GM19043 (cell line): ENCODE data around the gene WFIKKN1.
"Not testable (repeated sequence)": the region's sequence is repeated elsewhere in the genome, so short reads cannot be mapped to it uniquely, and the experiment has no call there.

ENCODE experiments used
- ATAC-seq: cut with Tn5 transposase; IDR thresholded peaks from one replicate; pipeline ENCODE4 v1.9.1; 2021; ENCODE audit warnings: low read depth; ENCODE audit not compliant: unreplicated experiment

WFIKKN1 gene

GRCh38 chr16:595094-595528 lies 35.7 kb upstream of the WFIKKN1 start:
- no peak for ATAC-seq

- ATAC-seq, result no peak
Measured at GRCh38 chr16:595942-596735, 34.6 kb upstream of the WFIKKN1 start.

GRCh38 chr16:596736-597060 lies 34.1 kb upstream of the WFIKKN1 start:
- ATAC-seq, result no peak

GRCh38 chr16:597655-598054 lies 33.1 kb upstream of the WFIKKN1 start:
- ATAC-seq, result not testable (repeated sequence)

- no peak for ATAC-seq
Measured at GRCh38 chr16:598823-599739, 31.7 kb upstream of the WFIKKN1 start.

- no peak for ATAC-seq
Measured at GRCh38 chr16:600781-601180, 30.0 kb upstream of the WFIKKN1 start.

- ATAC-seq, result no peak
Measured at GRCh38 chr16:603933-604332, 26.9 kb upstream of the WFIKKN1 start.

- ATAC-seq, result no peak
Measured at GRCh38 chr16:606656-607307, 24.0 kb upstream of the WFIKKN1 start.

GRCh38 chr16:608019-608418 lies 22.8 kb upstream of the WFIKKN1 start:
- ATAC-seq, result no peak

GRCh38 chr16:609316-609715 lies 21.5 kb upstream of the WFIKKN1 start:
- ATAC-seq, result no peak

GRCh38 chr16:609984-610383 lies 20.8 kb upstream of the WFIKKN1 start:
- ATAC-seq, result no peak

GRCh38 chr16:610513-611381 lies 20.0 kb upstream of the WFIKKN1 start:
- ATAC-seq, result no peak

GRCh38 chr16:615122-615521 lies 15.7 kb upstream of the WFIKKN1 start:
- no peak for ATAC-seq

GRCh38 chr16:616733-617586 lies 13.8 kb upstream of the WFIKKN1 start:
- no peak for ATAC-seq

GRCh38 chr16:617855-618254 lies 12.9 kb upstream of the WFIKKN1 start:
- no peak for ATAC-seq

GRCh38 chr16:619476-620100 lies 11.2 kb upstream of the WFIKKN1 start:
- ATAC-seq, result no peak

- no peak for ATAC-seq
Measured at GRCh38 chr16:620700-621525, 9.9 kb upstream of the WFIKKN1 start.

- no peak for ATAC-seq
Measured at GRCh38 chr16:621526-622105, 9.2 kb upstream of the WFIKKN1 start.
